ENCODE data around the gene ERICH6.

DNA sequence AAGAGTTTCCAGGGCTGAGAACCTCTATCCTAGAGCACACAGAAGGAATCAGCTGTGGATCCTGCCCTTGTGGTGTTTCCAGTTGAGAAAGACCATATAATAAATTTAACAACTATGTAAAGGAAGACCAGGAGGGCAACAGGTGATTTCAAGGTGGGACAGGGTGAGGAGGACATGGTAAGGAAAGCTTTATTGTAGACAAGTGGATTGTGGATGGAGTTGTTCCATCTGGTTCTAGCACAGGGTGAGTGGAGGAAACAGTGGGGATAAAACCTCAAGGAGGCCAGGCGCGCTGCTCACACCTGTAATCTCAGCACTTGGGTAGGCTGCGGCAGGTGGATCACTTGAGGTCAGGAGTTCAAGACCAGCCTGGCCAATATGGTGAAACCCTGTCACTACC, 42.1 kb upstream of the ERICH6 start:
- TF ChIP-seq, protein P1, sequence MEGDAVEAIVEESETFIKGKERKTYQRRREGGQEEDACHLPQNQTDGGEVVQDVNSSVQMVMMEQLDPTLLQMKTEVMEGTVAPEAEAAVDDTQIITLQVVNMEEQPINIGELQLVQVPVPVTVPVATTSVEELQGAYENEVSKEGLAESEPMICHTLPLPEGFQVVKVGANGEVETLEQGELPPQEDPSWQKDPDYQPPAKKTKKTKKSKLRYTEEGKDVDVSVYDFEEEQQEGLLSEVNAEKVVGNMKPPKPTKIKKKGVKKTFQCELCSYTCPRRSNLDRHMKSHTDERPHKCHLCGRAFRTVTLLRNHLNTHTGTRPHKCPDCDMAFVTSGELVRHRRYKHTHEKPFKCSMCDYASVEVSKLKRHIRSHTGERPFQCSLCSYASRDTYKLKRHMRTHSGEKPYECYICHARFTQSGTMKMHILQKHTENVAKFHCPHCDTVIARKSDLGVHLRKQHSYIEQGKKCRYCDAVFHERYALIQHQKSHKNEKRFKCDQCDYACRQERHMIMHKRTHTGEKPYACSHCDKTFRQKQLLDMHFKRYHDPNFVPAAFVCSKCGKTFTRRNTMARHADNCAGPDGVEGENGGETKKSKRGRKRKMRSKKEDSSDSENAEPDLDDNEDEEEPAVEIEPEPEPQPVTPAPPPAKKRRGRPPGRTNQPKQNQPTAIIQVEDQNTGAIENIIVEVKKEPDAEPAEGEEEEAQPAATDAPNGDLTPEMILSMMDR (conservative IDR thresholded peaks at IDR 0.05 in 1 of 2, IDR thresholded peaks at IDR 0.05 in 1 of 2; ENCODE audit: extremely low read depth in 1 of 2, insufficient read depth in 1 of 2, low read depth in 1 of 2, low read length in 2 of 2), result no peak
- TF ChIP-seq EZH2 (IDR thresholded peaks at IDR 0.05; ENCODE audit: borderline replicate concordance, low read length), result no peak

Data from mammary epithelial cell (primary cell).